Fibroblast of skin of scalp (primary cell): Measurements from ENCODE around the gene MCHR1.
A peak's percentile ranks its signal among the peaks of the same experiment; 100 is the strongest.

Experiments
- DNase-seq: peaks from one replicate; pipeline ENCODE4 v3.0.0-alpha.2; 2013

The MCHR1 gene

GRCh38 chr22:40727070-40727963, 48.0 kb downstream of the MCHR1 start:
- no peak for DNase-seq

GRCh38 chr22:40727964-40728615, 48.8 kb downstream of the MCHR1 start:
- DNase-seq, result no peak

GRCh38 chr22:40728731-40729189, 49.5 kb downstream of the MCHR1 start:
- peak; percentile 43 for DNase-seq

GRCh38 chr22:40729284-40729683, 50.0 kb downstream of the MCHR1 start:
- DNase-seq, result no peak
